DND-41 (cell line): ENCODE data around the gene CASS4.

Source experiments
- ATAC-seq: fragments of 200-7000 bp; cut with Tn5 transposase; 3 replicates; pipeline ENCODE4 v1.9.1; 2021; ENCODE audit warnings: low read depth; ENCODE audit not compliant: insufficient read depth
- DNase-seq: peaks from one replicate; pipeline ENCODE4 v3.0.0-alpha.2; 2020
- H2AFZ ChIP-seq: 2 replicates; pipeline ENCODE4 v1.6.0; 2012; ENCODE audit warnings: low read depth, low read length
- H3K27ac ChIP-seq: 2 replicates; pipeline ENCODE4 v1.5.1; 2012; ENCODE audit warnings: low read length, inconsistent platforms
- H3K27me3 ChIP-seq: fragments of 200-600 bp; sonication (generic); 2 replicates; pipeline ENCODE4 v1.6.0; 2012; ENCODE audit warnings: low read length, mild to moderate bottlenecking, inconsistent platforms; ENCODE audit not compliant: insufficient read depth, poor library complexity
- H3K36me3 ChIP-seq: 2 replicates; pipeline ENCODE4 v1.5.1; 2012; ENCODE audit warnings: low read length, inconsistent platforms; ENCODE audit not compliant: insufficient read depth
- H3K4me1 ChIP-seq: 2 replicates; pipeline ENCODE4 v1.5.1; 2012; ENCODE audit warnings: mild to moderate bottlenecking, low read length; ENCODE audit not compliant: insufficient read depth
- H3K4me2 ChIP-seq: 2 replicates; pipeline ENCODE4 v1.6.0; 2012; ENCODE audit warnings: mild to moderate bottlenecking, moderate library complexity, low read length, inconsistent platforms; ENCODE audit not compliant: insufficient read depth
- H3K4me3 ChIP-seq, 2 experiments: fragments of 200-600 bp in 1 of 2; shearing (Covaris generic) in 1 of 2; 2 replicates each; pipeline ENCODE4 v1.5.1; 2012 to 2016; ENCODE audit warnings: inconsistent platforms in 2 of 2, low read length in 2 of 2, mild to moderate bottlenecking in 2 of 2, low read depth in 1 of 2, moderate library complexity in 1 of 2
- H3K79me2 ChIP-seq: 2 replicates; pipeline ENCODE4 v1.6.0; 2012; ENCODE audit warnings: low read length, inconsistent platforms; ENCODE audit not compliant: insufficient read depth
- H3K9ac ChIP-seq: 2 replicates; pipeline ENCODE4 v1.6.0; 2012; ENCODE audit warnings: low read depth, mild to moderate bottlenecking, inconsistent platforms, low read length, moderate library complexity
- H3K9me3 ChIP-seq: 2 replicates; pipeline ENCODE4 v1.5.1; 2012; ENCODE audit warnings: low read length, moderate library complexity, mild to moderate bottlenecking, inconsistent platforms; ENCODE audit not compliant: insufficient read depth, severe bottlenecking
- H4K20me1 ChIP-seq: 2 replicates; pipeline ENCODE4 v1.6.0; 2012; ENCODE audit warnings: low read length; ENCODE audit not compliant: insufficient read depth
- CTCF ChIP-seq: IDR thresholded peaks from 2 replicates; pipeline ENCODE4 v1.5.1; 2012; ENCODE audit warnings: borderline replicate concordance, low read length, moderate library complexity, mild to moderate bottlenecking; ENCODE audit not compliant: poor library complexity, severe bottlenecking; ENCODE audit errors: extremely low read depth
- EZH2 ChIP-seq: IDR thresholded peaks from 3 replicates; pipeline ENCODE4 v1.6.1; 2012; ENCODE audit warnings: borderline replicate concordance, low read depth, mild to moderate bottlenecking, moderate library complexity, low read length, inconsistent platforms; ENCODE audit not compliant: severe bottlenecking

CASS4 gene

GRCh38 chr20:56380375-56380774 lies 31.7 kb upstream of the CASS4 start:
- H3K36me3 ChIP-seq = peaks cover 94% of the 10 kb centered on the region
- peaks cover 89% of the 10 kb centered on the region for H3K79me2 ChIP-seq
- DNase-seq = no peak
- TF ChIP-seq CTCF (no peak), EZH2 (no peak)
- no peak for ATAC-seq
- H3K27me3 ChIP-seq = no peaks in the 10 kb centered on the region
- peaks cover 25% of the 10 kb centered on the region for H4K20me1 ChIP-seq
- H3K4me1 ChIP-seq = peaks cover 7% of the 10 kb centered on the region; the same call in 1 of the 2 replicates
- H3K4me2 ChIP-seq = no peak overlapping the region
- H3K4me3 ChIP-seq = no peak overlapping the region
- H3K27ac ChIP-seq = no peak overlapping the region
- H2AFZ ChIP-seq = no peak overlapping the region
- no peak overlapping the region for H3K9ac ChIP-seq
- H3K9me3 ChIP-seq = no peaks in the 10 kb centered on the region

- H3K36me3 ChIP-seq = peaks cover 93% of the 10 kb centered on the region
- no peaks in the 10 kb centered on the region for H3K27me3 ChIP-seq
- ATAC-seq (no peak), DNase-seq (no peak)
- no peak overlapping the region for H3K4me2 ChIP-seq
- no peak overlapping the region for H3K27ac ChIP-seq
- H3K4me3 ChIP-seq = no peak overlapping the region
- H4K20me1 ChIP-seq = peaks cover 31% of the 10 kb centered on the region
- H3K4me1 ChIP-seq = peaks cover 15% of the 10 kb centered on the region
- H2AFZ ChIP-seq = no peak overlapping the region
- peaks cover 87% of the 10 kb centered on the region for H3K79me2 ChIP-seq
- no peaks in the 10 kb centered on the region for H3K9me3 ChIP-seq
- H3K9ac ChIP-seq = no peak overlapping the region
- no peak for TF ChIP-seq EZH2
- TF ChIP-seq CTCF = no peak
Observed at GRCh38 chr20:56381501-56381900, 30.6 kb upstream of the CASS4 start.

- no peaks in the 10 kb centered on the region for H3K9me3 ChIP-seq
- H3K27ac ChIP-seq = no peak overlapping the region
- H3K36me3 ChIP-seq = peaks cover 92% of the 10 kb centered on the region
- ATAC-seq = no peak
- H4K20me1 ChIP-seq = peaks cover 24% of the 10 kb centered on the region
- H3K4me1 ChIP-seq = peaks cover 15% of the 10 kb centered on the region
- H3K4me3 ChIP-seq = no peak overlapping the region
- H3K9ac ChIP-seq = no peak overlapping the region
- no peak overlapping the region; the same call in 1 of the 2 replicates for H3K4me2 ChIP-seq
- peaks cover 87% of the 10 kb centered on the region for H3K79me2 ChIP-seq
- no peak for DNase-seq
- no peaks in the 10 kb centered on the region for H3K27me3 ChIP-seq
- no peak overlapping the region for H2AFZ ChIP-seq
- TF ChIP-seq CTCF (no peak), EZH2 (no peak)
Observed at GRCh38 chr20:56382696-56383095, 29.4 kb upstream of the CASS4 start.

GRCh38 chr20:56383334-56383733 lies 28.7 kb upstream of the CASS4 start:
- peaks cover 92% of the 10 kb centered on the region for H3K36me3 ChIP-seq
- TF ChIP-seq EZH2 (no peak), CTCF (no peak)
- peak overlapping the region; percentile 5; the same call in 1 of the 2 replicates for H3K4me2 ChIP-seq
- ATAC-seq (no peak), DNase-seq (no peak)
- no peak overlapping the region for H2AFZ ChIP-seq
- no peak overlapping the region for H3K4me3 ChIP-seq
- H3K4me1 ChIP-seq = peaks cover 21% of the 10 kb centered on the region
- no peak overlapping the region for H3K27ac ChIP-seq
- peaks cover 19% of the 10 kb centered on the region for H4K20me1 ChIP-seq
- no peaks in the 10 kb centered on the region for H3K9me3 ChIP-seq
- H3K27me3 ChIP-seq = no peaks in the 10 kb centered on the region
- peaks cover 87% of the 10 kb centered on the region for H3K79me2 ChIP-seq
- no peak overlapping the region for H3K9ac ChIP-seq
